Transverse colon (tissue), 4 donors: ENCODE data around the gene LMBR1. TPM values are rescaled to one million over a fixed set of nuclear protein-coding genes. Genes with fewer than 3 reads are reported as not detected.

Experiments
- DNase-seq: peaks from one replicate; pipeline ENCODE4 v3.0.0-alpha.2; 2019
- H3K27ac ChIP-seq, 4 donors: fragments of 200-600 bp; sonication (generic); 2 replicates each; pipeline ENCODE4 v1.5.1; 2016 to 2018; ENCODE audit warnings: inconsistent platforms in 4 of 4
- H3K27me3 ChIP-seq: fragments of 200-600 bp; sonication (generic); 2 replicates; pipeline ENCODE4 v1.5.1; 2017; ENCODE audit warnings: inconsistent platforms
- H3K36me3 ChIP-seq, 4 donors: fragments of 200-600 bp; sonication (generic); 2 replicates each; pipeline ENCODE4 v1.5.1; 2017 to 2019; ENCODE audit warnings: inconsistent platforms in 4 of 4
- H3K4me1 ChIP-seq, 4 donors: fragments of 200-600 bp; sonication (generic); 2 replicates each; pipeline ENCODE4 v1.5.1; 2017 to 2020; ENCODE audit warnings: inconsistent platforms in 4 of 4
- H3K4me3 ChIP-seq, 4 donors: fragments of 200-600 bp; sonication (generic); 1 replicate in 1 of 4; 2 replicates in 3 of 4; pipeline versions ENCODE4 v1.5.1 to v1.6.1; 2017 to 2019; ENCODE audit warnings: inconsistent platforms in 4 of 4
- H3K9me3 ChIP-seq, 2 donors: fragments of 200-600 bp; sonication (generic); 2 replicates each; pipeline ENCODE4 v1.5.1; 2017 to 2019; ENCODE audit warnings: inconsistent platforms in 2 of 2
- CTCF ChIP-seq, 5 experiments: fragments of 200-600 bp in 3 of 5; fragments of 450-650 bp in 2 of 5; sonication (generic) in 3 of 5; IDR thresholded peaks; 1 replicate in 2 of 5; 2 replicates in 3 of 5; pipeline ENCODE4 v1.5.1; 2016 to 2017; ENCODE audit warnings: antibody characterized with exemption in 5 of 5, inconsistent platforms in 3 of 5, mild to moderate bottlenecking in 2 of 5, moderate library complexity in 1 of 5
- EP300 ChIP-seq: sonication (generic); formaldehyde crosslinking; IDR thresholded peaks from one replicate; pipeline ENCODE4 v1.6.1; 2017; ENCODE audit warnings: antibody characterized with exemption, low read depth
- POLR2A ChIP-seq: fragments of 450-650 bp; IDR thresholded peaks from one replicate; pipeline ENCODE4 v1.6.1; 2016; ENCODE audit warnings: antibody characterized with exemption, mild to moderate bottlenecking, moderate library complexity
- POLR2AphosphoS5 ChIP-seq, 3 donors: sonication (generic); formaldehyde crosslinking; IDR thresholded peaks; one replicate each; pipeline ENCODE4 v1.6.1; 2016; ENCODE audit warnings: antibody characterized with exemption in 3 of 3
- WGBS, 2 donors: methylation state at CpG; one replicate each; pipeline ENCODE4 v1.1.5; 2018; ENCODE audit warnings: low coverage in 1 of 2; 5-methylcytosine and 5-hydroxymethylcytosine counted together
- in situ Hi-C, 4 donors: fragments of 200-750 bp; cut with MboI; loops; one replicate each; pipeline versions ENCODE4 v1.15.0 to v1.15.1; 2017; ENCODE audit warnings: low sequenced_read_pairs in 3 of 4, low pct_ligation_motif_present in 1 of 4, low pct_unique_long_range_greater_than_20kb in 1 of 4
- intact Hi-C: fragments of 100-400 bp; cut with DNase I; formaldehyde crosslinking; loops from one replicate; pipeline ENCODE4 v1.15.1; 2023; ENCODE audit warnings: low total_unique reads
- total RNA-seq, 4 donors: library from RNA; depleted of rRNA; stranded (reverse); fragments of >200 nt; gene quantifications; one replicate each; pipeline ENCODE4 v1.1.0, GENCODE V29; 2016

LMBR1 gene
- total RNA-seq, 4 donors from 2014 or later, result 16.7 to 78.1 (median 67.4) TPM

- no peaks in the 10 kb centered on the region for H3K36me3 ChIP-seq
- H3K4me3 ChIP-seq, result no peak overlapping the region
- TF ChIP-seq EP300 (no peak), CTCF (IDR thresholded peaks at IDR 0.05) (no peak), POLR2A (no peak), POLR2AphosphoS5 (IDR thresholded peaks at IDR 0.05) (no peak)
- H3K27me3 ChIP-seq, result no peaks in the 10 kb centered on the region
- H3K4me1 ChIP-seq, result no peaks in the 10 kb centered on the region
- no peak for DNase-seq
- WGBS, 2 donors, result 92 to 94% methylated on average over 7 of the region's 7 CpGs
- no peak overlapping the region for H3K27ac ChIP-seq
- intact Hi-C loops, result no loop called here
- no peaks in the 10 kb centered on the region for H3K9me3 ChIP-seq
- in situ Hi-C loops, result no loop called here
Observed at GRCh38 chr7:156753630-156754029, 139.4 kb downstream of the LMBR1 start.

GRCh38 chr7:156753229-156753560 is 139.8 kb downstream of the LMBR1 start:
- no peaks in the 10 kb centered on the region for H3K27me3 ChIP-seq
- DNase-seq, result no peak
- H3K36me3 ChIP-seq, result no peaks in the 10 kb centered on the region
- in situ Hi-C loops, result no loop called here
- no peaks in the 10 kb centered on the region for H3K9me3 ChIP-seq
- no peak overlapping the region for H3K27ac ChIP-seq
- TF ChIP-seq EP300 (no peak), POLR2A (no peak), POLR2AphosphoS5 (IDR thresholded peaks at IDR 0.05) (no peak), CTCF (IDR thresholded peaks at IDR 0.05) (no peak)
- H3K4me3 ChIP-seq, result no peak overlapping the region
- H3K4me1 ChIP-seq, result no peaks in the 10 kb centered on the region
- intact Hi-C loops, result no loop called here
- WGBS, 2 donors, result 94 to 95% methylated on average over 2 to 4 of the region's 4 CpGs

- no peak for TF ChIP-seq EP300
- no peak for TF ChIP-seq POLR2A
- no peak for TF ChIP-seq POLR2AphosphoS5 (IDR thresholded peaks at IDR 0.05)
- TF ChIP-seq CTCF (IDR thresholded peaks at IDR 0.05), result no peak
- intact Hi-C loops (no loop called here), in situ Hi-C loops (no loop called here)
- no peaks in the 10 kb centered on the region for H3K9me3 ChIP-seq
- 73 to 83% methylated on average over 7 of the region's 7 CpGs for WGBS, 2 donors
- no peak overlapping the region for H3K4me3 ChIP-seq
- no peak overlapping the region for H3K27ac ChIP-seq
- no peak for DNase-seq
- H3K36me3 ChIP-seq, result no peaks in the 10 kb centered on the region
- no peaks in the 10 kb centered on the region for H3K4me1 ChIP-seq
- no peaks in the 10 kb centered on the region for H3K27me3 ChIP-seq
Observed at GRCh38 chr7:156752367-156753228, 140.4 kb downstream of the LMBR1 start.

GRCh38 chr7:156751319-156751718 is 141.7 kb downstream of the LMBR1 start:
- intact Hi-C loops, result no loop called here
- WGBS, 2 donors, result 60 to 76% methylated on average over 3 of the region's 3 CpGs
- Histone ChIP-seq H3K4me3 (no peak overlapping the region), H3K4me1 (no peaks in the 10 kb centered on the region), H3K27ac (no peak overlapping the region), H3K9me3 (no peaks in the 10 kb centered on the region), H3K27me3 (no peaks in the 10 kb centered on the region), H3K36me3 (no peaks in the 10 kb centered on the region)
- in situ Hi-C loops, result no loop called here
- TF ChIP-seq POLR2AphosphoS5 (IDR thresholded peaks at IDR 0.05), result no peak
- TF ChIP-seq CTCF (IDR thresholded peaks at IDR 0.05), result no peak
- DNase-seq, result no peak
